ENCODE measurements around the gene CEP170. TPM values are rescaled to one million over a fixed set of nuclear protein-coding genes. Genes with fewer than 3 reads are reported as not detected.

CEP170 gene
- polyA plus RNA-seq, 1 donor (not counting 4 experiments of a cell fraction or from before 2014, with no cell fraction given): 40.5 TPM

- Histone ChIP-seq H3K27me3 (ENCODE audit: control insufficient read depth, extremely low read depth, insufficient read depth, low read length) (no peaks in the 10 kb centered on the region), H3K9me3 (ENCODE audit: control insufficient read depth, low read depth, low read length) (no peaks in the 10 kb centered on the region), H3K79me2 (ENCODE audit: control insufficient read depth, insufficient read depth, low read length) (peaks cover 9% of the 10 kb centered on the region), H3K4me1 (ENCODE audit: control insufficient read depth, extremely low read depth, insufficient read depth, low read length) (peaks cover 23% of the 10 kb centered on the region), H3K36me3 (ENCODE audit: control insufficient read depth in 2 of 2, extremely low read depth in 1 of 2, insufficient read depth in 2 of 2, low read length in 2 of 2) (peaks cover 4 to 9% of the 10 kb centered on the region in 2 experiments), H3K9me1 (ENCODE audit: control insufficient read depth, extremely low read depth, insufficient read depth, low read length) (no peaks in the 10 kb centered on the region), H3K9ac (ENCODE audit: control insufficient read depth, extremely low read depth, insufficient read depth, low read length) (peak overlapping the region; percentile 56), H2AFZ (ENCODE audit: control insufficient read depth, low read length) (no peak overlapping the region), H4K20me1 (ENCODE audit: control insufficient read depth, extremely low read depth, insufficient read depth, low read length) (no peaks in the 10 kb centered on the region), H3K27ac (ENCODE audit: control insufficient read depth, insufficient read depth, low read length) (peak overlapping the region; percentile 93), H3K4me2 (ENCODE audit: control insufficient read depth, extremely low read depth, insufficient read depth, low read depth, low read length) (peak overlapping the region; percentile 48), H3K4me3 (ENCODE audit: control insufficient read depth in 2 of 3, extremely low read depth in 1 of 3, insufficient read depth in 2 of 3, low read depth in 1 of 3, low read length in 3 of 3) (no peak overlapping the region)
- DNase-seq (ENCODE audit: low read depth, low spot score) (no peak), FAIRE-seq (no peak)
- TF ChIP-seq EZH2 (IDR thresholded peaks at IDR 0.05; ENCODE audit: low read length): no peak
- no peak for TF ChIP-seq CTCF (optimal IDR thresholded peaks at IDR 0.05 in 1 of 3, IDR thresholded peaks at IDR 0.05 in 1 of 3, conservative IDR thresholded peaks at IDR 0.05 in 1 of 3; ENCODE audit: extremely low read depth in 1 of 3, insufficient read depth in 2 of 3, low read length in 3 of 3)
- dilution Hi-C loops (cut with MboI; ENCODE audit: extremely low pct_ligation_motif_present, low sequenced_read_pairs): no loop called here
Measured at GRCh38 chr1:243293941-243294722, 39.1 kb upstream of the CEP170 start.

GRCh38 chr1:243292117-243292516, 37.0 kb upstream of the CEP170 start:
- Histone ChIP-seq H3K27ac (ENCODE audit: control insufficient read depth, insufficient read depth, low read length) (no peak overlapping the region), H3K4me1 (ENCODE audit: control insufficient read depth, extremely low read depth, insufficient read depth, low read length) (peaks cover 35% of the 10 kb centered on the region), H3K4me2 (ENCODE audit: control insufficient read depth, extremely low read depth, insufficient read depth, low read depth, low read length) (no peak overlapping the region), H3K36me3 (ENCODE audit: control insufficient read depth in 2 of 2, extremely low read depth in 1 of 2, insufficient read depth in 2 of 2, low read length in 2 of 2) (peaks cover 2 to 4% of the 10 kb centered on the region in 2 experiments), H3K9me1 (ENCODE audit: control insufficient read depth, extremely low read depth, insufficient read depth, low read length) (no peaks in the 10 kb centered on the region), H3K79me2 (ENCODE audit: control insufficient read depth, insufficient read depth, low read length) (peaks cover 9% of the 10 kb centered on the region), H2AFZ (ENCODE audit: control insufficient read depth, low read length) (no peak overlapping the region), H3K4me3 (ENCODE audit: control insufficient read depth in 2 of 3, extremely low read depth in 1 of 3, insufficient read depth in 2 of 3, low read depth in 1 of 3, low read length in 3 of 3) (no peak overlapping the region), H4K20me1 (ENCODE audit: control insufficient read depth, extremely low read depth, insufficient read depth, low read length) (no peaks in the 10 kb centered on the region), H3K27me3 (ENCODE audit: control insufficient read depth, extremely low read depth, insufficient read depth, low read length) (no peaks in the 10 kb centered on the region), H3K9me3 (ENCODE audit: control insufficient read depth, low read depth, low read length) (no peaks in the 10 kb centered on the region), H3K9ac (ENCODE audit: control insufficient read depth, extremely low read depth, insufficient read depth, low read length) (no peak overlapping the region)
- no peak for TF ChIP-seq CTCF (optimal IDR thresholded peaks at IDR 0.05 in 1 of 3, IDR thresholded peaks at IDR 0.05 in 1 of 3, conservative IDR thresholded peaks at IDR 0.05 in 1 of 3; ENCODE audit: extremely low read depth in 1 of 3, insufficient read depth in 2 of 3, low read length in 3 of 3)
- TF ChIP-seq EZH2 (IDR thresholded peaks at IDR 0.05; ENCODE audit: low read length): no peak
- dilution Hi-C loops (cut with MboI; ENCODE audit: extremely low pct_ligation_motif_present, low sequenced_read_pairs): no loop called here
- no peak for FAIRE-seq
- no peak for DNase-seq (ENCODE audit: low read depth, low spot score)

Data from keratinocyte (primary cell).